Endothelial cell of hepatic sinusoid (primary cell): ENCODE data around the gene GABARAP.

ENCODE experiments used
- in situ Hi-C: cut with HindIII; loops from 2 replicates; pipeline ENCODE4 v1.10.0; 2017; ENCODE audit warnings: low sequenced_read_pairs

Gene GABARAP

GRCh38 chr17:7211491-7212273, 30.6 kb downstream of the GABARAP start:
- in situ Hi-C loops: no loop called here

GRCh38 chr17:7208754-7209460, 33.3 kb downstream of the GABARAP start:
- in situ Hi-C loops: no loop called here

- in situ Hi-C loops: no loop called here
Observed at GRCh38 chr17:7208027-7208571, 34.1 kb downstream of the GABARAP start.

GRCh38 chr17:7207120-7208001, 34.9 kb downstream of the GABARAP start:
- in situ Hi-C loops: no loop called here

- in situ Hi-C loops: no loop called here
Observed at GRCh38 chr17:7205561-7205960, 36.7 kb downstream of the GABARAP start.

- in situ Hi-C loops: no loop called here
Observed at GRCh38 chr17:7204828-7205461, 37.3 kb downstream of the GABARAP start.

GRCh38 chr17:7204336-7204735, 37.9 kb downstream of the GABARAP start:
- in situ Hi-C loops: no loop called here

- in situ Hi-C loops: no loop called here
Observed at GRCh38 chr17:7203391-7203790, 38.9 kb downstream of the GABARAP start.

GRCh38 chr17:7196651-7197401, 45.4 kb downstream of the GABARAP start:
- in situ Hi-C loops: no loop called here

- in situ Hi-C loops: no loop called here
Observed at GRCh38 chr17:7195971-7196370, 46.3 kb downstream of the GABARAP start.

- in situ Hi-C loops: no loop called here
Observed at GRCh38 chr17:7192271-7192937, 49.8 kb downstream of the GABARAP start.

- in situ Hi-C loops: no loop called here
Observed at GRCh38 chr17:7191571-7192270, 50.5 kb downstream of the GABARAP start.

GRCh38 chr17:7191069-7191468, 51.2 kb downstream of the GABARAP start:
- in situ Hi-C loops: no loop called here

- in situ Hi-C loops: no loop called here
Observed at GRCh38 chr17:7190276-7190917, 51.9 kb downstream of the GABARAP start.
